IPS DF 19.7 (cell line): ENCODE results near the gene OR13A1.
"Not testable (repeated sequence)": the region's sequence is repeated elsewhere in the genome, so short reads cannot be mapped to it uniquely, and the experiment has no call there.

ENCODE experiments used
- DNase-seq: peaks from one replicate; pipeline ENCODE4 v3.0.0-alpha.2; 2013; ENCODE audit warnings: low read depth, low spot score

OR13A1 gene

DNA sequence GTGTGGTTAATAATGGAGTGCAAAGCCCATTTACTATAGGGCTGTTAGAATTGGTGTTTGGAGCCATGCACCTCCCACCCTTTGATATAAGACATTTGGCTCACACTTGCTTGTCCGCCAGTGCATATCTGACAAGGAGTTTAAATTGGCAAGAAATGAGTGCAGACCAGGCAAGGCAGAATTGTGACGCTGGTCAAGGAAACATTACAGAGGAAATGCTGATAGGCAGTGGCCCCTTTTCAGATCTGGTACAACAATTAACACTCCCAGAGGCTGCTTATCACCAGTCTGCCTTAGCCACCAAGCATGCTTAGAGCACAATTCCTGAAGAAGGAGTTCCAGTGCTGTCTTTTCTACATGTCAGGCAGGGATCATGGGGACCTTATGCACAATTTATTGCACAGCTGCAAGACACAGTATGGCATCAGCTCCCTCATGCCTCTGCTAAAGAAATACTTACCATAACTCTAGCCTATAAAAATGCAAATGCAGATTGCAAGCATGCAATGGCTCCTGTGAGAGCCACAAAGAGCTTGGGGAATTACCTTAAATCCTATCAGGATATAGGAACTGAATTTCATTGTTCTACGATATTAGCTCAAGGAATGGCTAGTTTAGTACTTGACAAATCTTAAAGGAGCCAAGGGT is 35.2 kb downstream of the OR13A1 start:
- no peak for DNase-seq

DNA sequence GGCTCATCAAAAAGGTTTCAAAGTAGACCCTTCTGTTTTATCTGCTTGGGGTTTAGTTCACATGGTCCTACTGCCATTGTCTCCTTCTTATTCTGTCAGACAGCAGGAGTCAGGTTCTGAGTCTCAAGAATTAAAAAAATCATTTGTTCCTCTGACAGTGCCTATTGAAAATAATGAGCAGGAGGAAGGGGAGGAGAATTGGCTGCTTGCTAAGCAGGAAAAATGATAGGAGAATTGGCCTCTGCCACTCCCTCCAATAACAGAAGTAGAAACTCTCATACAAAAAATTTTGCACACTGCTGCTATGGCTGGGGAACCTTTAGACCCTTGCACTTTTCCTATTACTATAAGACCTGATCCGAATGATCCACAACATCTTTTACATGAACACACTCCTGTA is 35.7 kb downstream of the OR13A1 start:
- no peak for DNase-seq

DNA sequence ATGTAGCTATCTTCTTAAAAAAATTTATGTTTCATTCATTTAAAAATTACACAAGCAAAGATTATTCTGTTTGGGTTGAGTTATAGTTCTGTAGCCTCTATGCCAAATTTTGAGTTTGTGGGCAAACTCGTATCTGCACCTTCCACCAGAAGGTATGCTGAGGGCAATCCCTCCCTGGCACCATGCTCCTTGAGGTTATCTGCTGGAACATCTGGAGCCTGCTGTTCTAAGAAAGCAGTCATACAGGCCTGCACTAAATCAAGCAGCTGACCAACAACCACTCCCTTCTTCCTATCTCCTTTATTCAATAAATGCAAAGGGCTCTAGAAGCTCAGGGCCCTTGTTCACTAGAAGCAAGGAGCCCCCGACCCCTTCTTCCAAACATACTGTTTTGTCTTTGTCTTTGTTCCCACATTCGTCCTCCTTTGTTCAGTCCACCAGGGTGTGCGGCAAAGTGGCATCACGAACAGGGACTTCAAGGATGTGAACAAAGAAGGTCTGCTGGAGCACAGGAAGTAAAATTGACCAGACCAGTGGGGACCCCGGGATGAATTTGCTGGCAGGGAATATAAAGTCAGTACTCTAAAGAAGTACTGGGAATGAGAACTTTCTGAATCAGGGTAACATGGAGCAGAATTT is 36.4 kb downstream of the OR13A1 start:
- no peak for DNase-seq

DNA sequence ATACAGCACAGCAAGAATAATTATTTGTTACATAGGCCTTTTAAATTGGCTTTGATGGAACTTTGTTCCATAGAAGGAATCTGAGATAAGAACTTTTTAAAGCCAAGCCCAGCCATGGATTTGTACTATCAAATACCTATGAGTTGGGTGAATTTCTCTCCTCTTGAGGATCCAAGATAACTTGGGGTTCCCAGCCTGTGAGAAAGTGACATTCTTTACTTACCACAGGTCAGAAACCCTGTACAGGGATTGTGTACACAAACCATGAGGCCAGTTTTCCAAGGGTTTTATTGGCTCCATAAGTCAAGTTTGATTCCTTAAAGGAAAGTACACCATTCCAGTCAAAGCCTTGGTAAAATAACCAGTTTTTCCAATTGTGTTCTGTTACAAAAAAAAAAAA is 39.3 kb downstream of the OR13A1 start:
- DNase-seq = not testable (repeated sequence)

DNA sequence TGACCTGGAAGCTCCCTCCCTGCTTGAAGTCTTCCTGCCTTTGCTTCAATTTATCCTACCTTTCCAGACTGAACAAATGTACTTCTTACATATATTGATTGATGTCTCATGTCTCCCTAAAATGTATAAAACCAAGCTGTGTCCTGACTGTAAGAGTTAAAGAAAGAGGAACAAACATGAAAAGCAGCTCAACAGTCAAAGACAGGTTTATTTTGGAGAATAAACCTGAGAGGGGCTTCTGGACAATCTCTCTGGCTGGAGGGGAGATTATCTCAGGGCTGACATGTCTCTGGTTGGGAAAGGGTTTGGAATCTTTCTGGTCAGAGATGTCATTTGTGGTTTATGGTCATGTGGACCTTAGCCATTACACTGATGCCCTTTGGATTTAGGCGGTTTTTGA is 41.0 kb downstream of the OR13A1 start:
- no peak for DNase-seq

DNA sequence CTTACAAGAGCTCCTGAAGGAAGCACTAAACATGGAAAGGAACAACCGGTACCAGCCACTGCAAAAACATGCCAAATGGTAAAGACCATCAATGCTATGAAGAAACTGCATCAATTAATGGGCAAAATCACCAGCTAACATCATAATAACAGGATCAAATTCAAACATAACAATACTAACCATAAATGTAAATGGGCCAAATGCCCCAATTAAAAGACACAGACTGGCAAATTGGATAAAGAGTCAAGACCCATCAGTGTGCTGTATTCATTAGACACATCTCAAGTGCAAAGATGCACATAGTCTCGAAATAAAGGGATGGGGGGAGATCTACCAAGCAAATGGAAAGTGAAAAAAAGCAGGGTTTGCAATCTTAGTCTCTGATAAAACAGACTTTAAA is 47.6 kb downstream of the OR13A1 start:
- DNase-seq = not testable (repeated sequence)

DNA sequence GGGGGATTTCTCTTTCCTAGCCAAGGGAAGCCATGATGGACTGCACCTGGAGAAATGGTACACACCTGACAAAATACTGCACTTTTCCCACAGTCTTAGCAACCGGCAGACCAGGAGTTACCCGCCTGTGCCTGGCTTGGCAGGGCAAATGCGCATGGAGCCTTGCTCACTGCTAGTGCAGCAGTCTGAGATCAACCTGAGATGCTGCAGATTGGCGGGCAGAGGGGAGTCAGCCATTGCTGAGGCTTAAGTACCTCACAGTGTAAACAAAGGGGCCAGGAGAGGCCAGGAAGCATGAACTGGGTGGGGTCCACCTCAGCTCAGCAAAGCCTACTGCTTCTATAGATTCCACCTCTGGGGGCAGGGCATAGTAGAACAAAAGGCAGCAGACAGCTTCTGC is 49.4 kb downstream of the OR13A1 start:
- no peak for DNase-seq

DNA sequence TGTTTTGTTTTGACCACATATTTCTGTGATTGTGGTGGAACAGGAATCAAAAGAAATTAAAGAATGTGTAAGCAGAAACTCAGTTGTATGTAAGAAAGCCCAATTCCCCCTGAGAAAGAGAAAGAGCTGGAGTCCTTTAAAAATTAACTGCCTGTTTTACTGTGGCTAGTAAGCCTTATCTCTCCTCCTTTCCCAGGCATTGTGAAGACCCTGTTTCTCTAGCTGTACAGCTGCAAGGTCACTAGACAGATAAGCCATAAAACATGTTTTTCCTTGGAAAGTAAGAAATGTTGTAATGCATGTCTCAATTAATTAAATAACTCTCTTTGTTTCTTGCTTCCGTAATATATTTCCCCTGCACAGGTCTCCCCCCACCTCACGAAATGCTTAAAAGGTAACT is 53.5 kb downstream of the OR13A1 start:
- DNase-seq = no peak

DNA sequence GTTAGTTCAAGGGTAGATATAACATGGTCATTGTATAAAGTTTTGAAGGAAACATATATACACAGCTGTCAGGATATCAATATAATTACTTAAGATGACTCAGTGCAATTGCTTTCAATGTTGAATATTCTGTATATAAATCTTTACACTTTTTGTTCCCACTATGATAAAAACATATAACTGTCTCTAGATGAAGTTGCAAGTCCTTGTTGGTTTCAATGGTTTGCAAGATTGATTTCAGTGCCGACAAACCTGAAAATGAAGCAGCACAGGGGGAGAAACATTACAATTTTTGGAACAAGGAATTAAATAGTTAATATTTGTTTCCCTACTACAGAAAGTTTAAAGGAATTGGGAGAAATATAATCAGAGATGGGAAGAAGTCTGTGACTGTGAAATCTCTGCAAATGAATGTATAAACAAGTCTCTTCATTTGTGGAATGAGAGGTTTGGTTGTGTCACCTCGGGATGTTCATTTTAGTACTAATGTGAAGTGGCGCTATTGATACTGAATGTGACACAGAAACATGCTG is 54.1 kb downstream of the OR13A1 start:
- no peak for DNase-seq

DNA sequence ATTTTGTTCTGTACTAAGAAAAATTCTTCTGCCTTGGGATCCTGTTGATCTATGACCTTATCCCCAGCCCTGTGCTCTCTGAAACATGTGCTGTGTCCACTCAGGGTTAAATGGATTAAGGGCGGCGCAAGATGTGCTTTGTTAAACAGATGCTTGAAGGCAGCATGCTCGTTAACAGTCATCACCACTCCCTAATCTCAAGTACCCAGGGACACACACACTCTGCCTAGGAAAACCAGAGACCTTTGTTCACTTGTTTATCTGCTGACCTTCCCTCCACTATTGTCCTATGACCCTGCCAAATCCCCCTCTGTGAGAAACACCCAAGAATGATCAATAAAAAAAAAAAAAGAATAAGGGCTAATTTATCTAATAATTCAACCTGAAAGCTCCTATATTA is 54.8 kb downstream of the OR13A1 start:
- not testable (repeated sequence) for DNase-seq

DNA sequence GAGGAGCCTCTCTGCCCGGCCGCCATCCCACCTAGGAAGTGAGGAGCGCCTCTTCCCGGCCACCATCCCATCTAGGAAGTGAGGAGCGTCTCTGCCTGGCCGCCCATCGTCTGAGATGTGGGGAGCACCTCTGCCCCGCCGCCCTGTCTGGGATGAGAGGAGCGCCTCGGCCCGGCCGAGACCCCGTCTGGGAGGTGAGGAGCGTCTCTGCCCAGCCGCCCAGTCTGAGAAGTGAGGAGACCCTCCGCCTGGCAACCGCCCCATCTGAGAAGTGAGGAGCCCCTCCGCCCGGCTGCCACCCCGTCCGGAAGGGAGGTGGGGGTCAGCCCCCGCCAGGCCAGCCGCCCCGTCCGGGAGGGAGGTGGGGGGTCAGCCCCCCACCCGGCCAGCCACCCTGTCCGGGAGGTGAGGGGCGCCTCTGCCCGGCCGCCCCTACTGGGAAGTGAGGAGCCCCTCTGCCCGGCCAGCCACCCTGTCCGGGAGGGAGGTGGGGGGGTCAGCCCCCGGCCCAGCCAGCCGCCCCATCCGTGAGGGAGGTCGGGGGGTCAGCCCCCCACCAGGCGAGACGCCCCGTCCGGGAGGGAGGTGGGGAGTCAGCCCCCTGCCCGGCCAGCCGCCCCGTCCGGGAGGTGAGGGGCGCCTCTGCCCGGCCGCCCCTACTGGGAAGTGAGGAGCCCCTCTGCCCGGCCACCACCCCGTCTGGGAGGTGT is 55.5 kb downstream of the OR13A1 start:
- DNase-seq = not testable (repeated sequence)

DNA sequence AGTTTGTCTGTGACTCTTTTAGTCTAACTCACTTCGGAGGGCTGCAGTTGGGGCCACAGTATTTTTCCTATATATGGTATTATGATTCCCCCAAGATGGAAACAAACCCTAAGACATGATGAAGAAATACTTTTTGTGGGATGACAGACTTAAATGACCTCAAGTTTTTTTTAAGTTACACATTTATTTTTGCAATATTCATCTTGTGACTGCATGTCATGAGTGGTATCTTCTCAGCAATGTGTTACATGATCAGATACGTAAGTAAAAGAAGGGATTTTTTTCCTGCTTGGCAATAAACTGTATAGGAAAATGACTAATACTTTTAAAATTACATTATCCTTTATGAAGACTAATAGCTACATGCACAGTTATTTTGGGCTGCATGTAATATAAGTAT is 57.8 kb downstream of the OR13A1 start:
- DNase-seq = no peak

DNA sequence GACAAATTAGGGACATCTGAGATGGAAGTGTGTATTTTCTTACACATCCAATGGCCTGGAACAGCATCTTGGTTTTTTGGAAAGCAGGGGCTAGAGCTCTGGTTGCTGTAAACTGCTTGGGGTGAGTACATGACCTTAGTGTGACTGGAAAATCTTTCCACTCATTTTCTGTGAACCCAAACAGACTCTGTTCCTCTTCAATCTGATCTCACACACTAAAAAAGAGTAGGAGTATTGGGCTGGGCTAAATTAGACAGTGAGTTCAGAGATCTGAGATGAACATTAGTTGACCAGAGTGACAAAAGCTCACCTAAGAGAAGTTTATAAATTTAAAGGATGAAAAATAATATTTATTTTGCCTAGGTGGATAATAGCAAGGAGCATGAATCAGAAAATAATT is 59.2 kb downstream of the OR13A1 start:
- no peak for DNase-seq

DNA sequence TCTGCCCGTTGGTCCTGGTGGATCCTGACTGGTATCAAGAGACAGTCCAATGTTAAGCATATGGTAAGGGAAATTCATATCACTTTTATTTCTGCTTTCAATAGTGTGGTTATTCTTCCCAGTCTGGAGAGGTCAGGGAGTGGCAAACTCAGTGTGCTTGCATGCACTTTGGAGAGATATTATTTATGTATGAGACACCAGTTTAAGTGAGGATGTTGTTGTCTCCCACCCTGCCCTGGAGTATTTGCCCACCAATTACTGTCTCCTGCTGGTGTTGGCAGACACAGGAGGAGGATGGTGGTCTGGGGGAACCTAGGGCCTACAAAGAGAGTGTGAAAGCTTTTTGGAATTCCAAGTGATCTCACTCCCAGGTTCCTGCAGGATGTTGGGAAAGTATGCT is 59.7 kb downstream of the OR13A1 start:
- DNase-seq = no peak

DNA sequence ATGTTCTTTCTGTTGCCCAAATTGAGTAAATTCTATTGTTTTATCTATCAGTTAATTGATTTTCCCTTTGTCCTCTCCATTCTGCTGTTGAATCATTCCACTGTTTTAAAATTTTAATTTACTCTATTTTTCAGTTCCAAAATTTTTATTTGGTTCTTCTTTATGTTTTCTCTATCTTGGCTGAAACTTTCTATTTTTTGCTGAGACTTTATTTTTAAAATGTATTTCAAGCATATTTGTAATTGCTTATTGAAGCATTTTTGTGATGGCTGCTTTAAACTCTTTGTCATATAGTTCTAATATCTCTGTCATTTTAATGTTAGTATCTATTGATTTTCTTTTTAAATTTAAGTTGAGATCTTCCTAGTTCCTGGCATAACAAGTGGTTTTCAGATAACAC is 60.5 kb downstream of the OR13A1 start:
- DNase-seq = no peak

DNA sequence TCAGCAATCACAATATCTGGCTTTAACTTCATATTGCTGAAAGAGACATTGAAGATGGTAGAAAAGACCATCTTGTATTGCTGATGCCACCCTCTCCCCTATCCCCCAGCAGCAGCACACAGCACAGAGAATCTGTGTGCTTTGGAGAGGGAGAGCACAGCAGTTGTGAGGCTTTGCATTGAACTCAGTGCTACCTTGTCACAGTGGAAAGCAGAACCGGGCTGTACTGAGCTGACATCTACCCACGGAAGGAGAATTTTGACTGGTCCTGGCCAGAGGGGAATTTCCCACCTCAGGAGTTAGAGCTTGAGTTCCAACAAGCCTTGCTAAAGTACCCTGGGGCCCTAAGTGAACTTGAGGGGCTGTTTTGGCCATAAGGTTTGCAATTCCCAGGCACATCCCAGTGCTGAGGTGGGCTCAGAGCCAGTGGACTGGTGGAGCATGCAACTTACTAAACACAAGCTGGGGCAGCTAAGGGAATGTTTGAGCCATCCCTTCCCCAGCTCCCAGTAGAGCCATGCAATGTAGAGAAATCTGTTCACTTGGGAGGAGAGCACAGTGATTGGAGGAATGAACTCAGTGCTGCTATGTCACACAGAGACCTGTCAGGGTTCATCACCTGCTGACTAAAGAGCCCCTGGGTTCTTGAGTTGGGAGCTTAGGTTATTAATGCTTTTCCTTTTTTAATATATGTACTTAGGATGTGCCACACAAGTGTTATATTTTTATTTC is 62.1 kb downstream of the OR13A1 start:
- no peak for DNase-seq
